CMK (cell line): ENCODE measurements around the gene SPA17.

ENCODE experiments used
- DNase-seq: peaks from one replicate; pipeline ENCODE4 v3.0.0-alpha.2; 2010; ENCODE audit warnings: low read depth

The SPA17 gene

GRCh38 chr11:124724979-124725718 lies 51.4 kb downstream of the SPA17 start:
- no peak for DNase-seq

GRCh38 chr11:124725719-124726105 lies 52.0 kb downstream of the SPA17 start:
- no peak for DNase-seq

GRCh38 chr11:124727474-124727873 lies 53.8 kb downstream of the SPA17 start:
- DNase-seq = no peak

- no peak for DNase-seq
Measured at GRCh38 chr11:124728134-124728533, 54.4 kb downstream of the SPA17 start.

GRCh38 chr11:124729571-124729970 lies 55.9 kb downstream of the SPA17 start:
- DNase-seq = no peak

- no peak for DNase-seq
Measured at GRCh38 chr11:124732230-124732629, 58.5 kb downstream of the SPA17 start.

- DNase-seq = no peak
Measured at GRCh38 chr11:124736736-124737135, 63.0 kb downstream of the SPA17 start.

- DNase-seq = no peak
Measured at GRCh38 chr11:124737638-124738305, 64.1 kb downstream of the SPA17 start.

- no peak for DNase-seq
Measured at GRCh38 chr11:124738713-124739478, 65.2 kb downstream of the SPA17 start.

- peak; percentile 87 for DNase-seq
Measured at GRCh38 chr11:124739479-124740276, 66.0 kb downstream of the SPA17 start, which contains the start of gene NRGN. TSS of gene NRGN (plus strand) at chr11:124739942. CDS start at chr11:124740085, 143 bp downstream.

GRCh38 chr11:124740277-124740882 lies 66.7 kb downstream of the SPA17 start:
- no peak for DNase-seq

GRCh38 chr11:124742555-124742954 lies 68.9 kb downstream of the SPA17 start:
- DNase-seq = no peak

GRCh38 chr11:124743050-124743449 lies 69.3 kb downstream of the SPA17 start:
- no peak for DNase-seq

GRCh38 chr11:124745270-124745834 lies 71.6 kb downstream of the SPA17 start:
- DNase-seq = no peak

- no peak for DNase-seq
Measured at GRCh38 chr11:124745835-124746620, 72.3 kb downstream of the SPA17 start.

GRCh38 chr11:124746621-124747243 lies 73.0 kb downstream of the SPA17 start:
- no peak for DNase-seq
